BJ (cell line): ENCODE results near the gene RASGRP3. TPM values are rescaled to one million over a fixed set of nuclear protein-coding genes. Genes with fewer than 3 reads are reported as not detected.

Experiments
- CTCF ChIA-PET: fragments of 350-600 bp; formaldehyde crosslinking; extraction: SDS; loops from one replicate; lab custom pipeline; 2021; ENCODE audit warnings: antibody characterized with exemption, inconsistent platforms; lab: Yijun Ruan, JAX
- POLR2A ChIA-PET: fragments of 300-600 bp; sonication (Branson Sonifier 250); formaldehyde crosslinking; extraction: SDS; loops from one replicate; lab custom pipeline; 2021; ENCODE audit warnings: antibody characterized with exemption; lab: Charles Lee
- DNase-seq: peaks from one replicate; pipeline ENCODE4 v3.0.0-alpha.2; 2011; ENCODE audit warnings: low read depth
- H3K27me3 ChIP-seq: 2 replicates; pipeline ENCODE4 v1.6.0; 2011; ENCODE audit warnings: low read length; ENCODE audit not compliant: control insufficient read depth, insufficient read depth
- H3K36me3 ChIP-seq: 2 replicates; pipeline ENCODE4 v1.5.1; 2011; ENCODE audit warnings: low read length; ENCODE audit not compliant: control insufficient read depth, insufficient read depth
- H3K4me3 ChIP-seq: 2 replicates; pipeline ENCODE4 v1.5.1; 2011; ENCODE audit warnings: low read depth, mild to moderate bottlenecking, control low read depth, low read length
- polyA plus RNA-seq: library from polyadenylated mRNA; depleted of rRNA; stranded (reverse); fragments of >200 nt; gene quantifications from 2 replicates; pipeline ENCODE4 v1.2.3, GENCODE V29; 2011
- TF ChIP-seq, protein P1 (sequence below): IDR thresholded peaks from 2 replicates; pipeline ENCODE4 v1.5.1; 2011; ENCODE audit warnings: low read depth, mild to moderate bottlenecking, control low read depth, inconsistent platforms, low read length, moderate library complexity; ENCODE audit not compliant: insufficient read depth

Gene RASGRP3
- polyA plus RNA-seq, 1 experiment, result 2.6 TPM

- Histone ChIP-seq H3K27me3 (no peaks in the 10 kb centered on the region), H3K36me3 (no peaks in the 10 kb centered on the region), H3K4me3 (no peak overlapping the region)
- DNase-seq, result no peak
- POLR2A ChIA-PET, result no interaction called here
- CTCF ChIA-PET, result no interaction called here
- TF ChIP-seq, protein P1, sequence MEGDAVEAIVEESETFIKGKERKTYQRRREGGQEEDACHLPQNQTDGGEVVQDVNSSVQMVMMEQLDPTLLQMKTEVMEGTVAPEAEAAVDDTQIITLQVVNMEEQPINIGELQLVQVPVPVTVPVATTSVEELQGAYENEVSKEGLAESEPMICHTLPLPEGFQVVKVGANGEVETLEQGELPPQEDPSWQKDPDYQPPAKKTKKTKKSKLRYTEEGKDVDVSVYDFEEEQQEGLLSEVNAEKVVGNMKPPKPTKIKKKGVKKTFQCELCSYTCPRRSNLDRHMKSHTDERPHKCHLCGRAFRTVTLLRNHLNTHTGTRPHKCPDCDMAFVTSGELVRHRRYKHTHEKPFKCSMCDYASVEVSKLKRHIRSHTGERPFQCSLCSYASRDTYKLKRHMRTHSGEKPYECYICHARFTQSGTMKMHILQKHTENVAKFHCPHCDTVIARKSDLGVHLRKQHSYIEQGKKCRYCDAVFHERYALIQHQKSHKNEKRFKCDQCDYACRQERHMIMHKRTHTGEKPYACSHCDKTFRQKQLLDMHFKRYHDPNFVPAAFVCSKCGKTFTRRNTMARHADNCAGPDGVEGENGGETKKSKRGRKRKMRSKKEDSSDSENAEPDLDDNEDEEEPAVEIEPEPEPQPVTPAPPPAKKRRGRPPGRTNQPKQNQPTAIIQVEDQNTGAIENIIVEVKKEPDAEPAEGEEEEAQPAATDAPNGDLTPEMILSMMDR, result no peak
Measured at GRCh38 chr2:33503002-33503401, 26.6 kb downstream of the RASGRP3 start.

- TF ChIP-seq, protein P1, result no peak
- ChIA-PET CTCF (no interaction called here), POLR2A (no interaction called here)
- Histone ChIP-seq H3K36me3 (no peaks in the 10 kb centered on the region), H3K4me3 (no peak overlapping the region), H3K27me3 (no peaks in the 10 kb centered on the region)
- DNase-seq, result no peak
Measured at GRCh38 chr2:33505966-33506365, 29.5 kb downstream of the RASGRP3 start.

DNA sequence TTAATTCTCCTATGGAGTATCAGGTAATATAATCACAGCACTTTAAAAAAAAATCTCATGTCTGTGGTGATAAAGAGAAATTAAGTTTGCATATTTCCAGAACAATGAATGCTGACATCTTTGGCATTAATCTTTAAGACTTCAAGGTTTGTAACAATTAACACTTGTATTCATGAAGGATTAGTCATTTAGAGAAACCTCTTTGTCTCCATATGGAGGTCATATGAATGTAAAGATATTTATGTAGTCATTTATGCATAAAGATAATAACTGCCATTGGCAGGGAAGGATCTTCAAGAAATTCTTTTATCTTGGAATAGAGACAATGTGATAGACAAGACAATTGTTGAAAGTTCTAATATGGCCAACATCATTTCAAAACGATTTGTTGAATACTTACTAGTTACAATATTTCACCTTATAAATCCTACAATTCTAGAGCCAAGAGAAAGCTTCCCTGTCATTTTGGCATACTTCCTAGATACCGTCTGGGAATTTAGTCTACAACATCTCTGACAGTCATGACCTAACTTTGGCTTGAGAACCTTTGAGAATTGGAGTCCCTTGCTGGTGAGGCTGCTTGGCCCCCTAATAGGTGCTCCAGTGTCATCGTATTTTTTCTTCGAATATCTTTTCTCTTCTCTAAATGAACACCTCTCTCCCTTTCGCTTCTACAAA lies 33.6 kb downstream of the RASGRP3 start:
- TF ChIP-seq, protein P1, result no peak
- Histone ChIP-seq H3K36me3 (no peaks in the 10 kb centered on the region), H3K4me3 (no peak overlapping the region), H3K27me3 (no peaks in the 10 kb centered on the region)
- ChIA-PET CTCF (interaction anchor here (1.1 kb wide), 1 partner anchor 15 kb away, joined by 3 read pairs; no protein-coding TSS in a partner anchor), POLR2A (no interaction called here)
- DNase-seq, result no peak

- no peaks in the 10 kb centered on the region for H3K27me3 ChIP-seq
- TF ChIP-seq, protein P1, result no peak
- no peak overlapping the region for H3K4me3 ChIP-seq
- CTCF ChIA-PET, result no interaction called here
- DNase-seq, result no peak
- POLR2A ChIA-PET, result no interaction called here
- H3K36me3 ChIP-seq, result no peaks in the 10 kb centered on the region
Measured at GRCh38 chr2:33510586-33510968, 34.1 kb downstream of the RASGRP3 start.

DNA sequence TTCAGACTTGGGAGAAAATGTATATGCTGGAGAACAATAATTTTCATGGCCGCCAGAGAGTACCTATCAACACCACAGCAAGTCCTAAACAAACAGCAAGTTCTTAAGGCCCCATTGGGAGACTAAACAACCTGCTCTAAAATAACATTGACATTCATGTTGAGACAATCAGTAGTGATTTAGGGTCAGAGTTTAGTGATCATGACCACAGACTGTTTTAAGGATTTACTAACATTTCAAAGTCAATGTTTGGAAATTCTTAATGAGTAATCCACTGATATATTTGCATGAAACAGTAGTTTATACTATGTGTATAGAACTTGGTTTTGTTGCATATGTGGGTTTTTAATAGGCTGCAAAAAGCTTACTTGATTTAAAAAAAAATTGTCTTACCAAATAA lies 34.7 kb downstream of the RASGRP3 start:
- Histone ChIP-seq H3K36me3 (no peaks in the 10 kb centered on the region), H3K27me3 (no peaks in the 10 kb centered on the region), H3K4me3 (no peak overlapping the region)
- TF ChIP-seq, protein P1, result no peak
- CTCF ChIA-PET, result no interaction called here
- POLR2A ChIA-PET, result no interaction called here
- DNase-seq, result no peak
